HG02981 (cell line): ENCODE data around the gene TRAIP.
"Not testable (repeated sequence)": the region's sequence is repeated elsewhere in the genome, so short reads cannot be mapped to it uniquely, and the experiment has no call there.

Source experiments
- ATAC-seq: cut with Tn5 transposase; IDR thresholded peaks from one replicate; pipeline ENCODE4 v1.9.1; 2021; ENCODE audit warnings: mild to moderate bottlenecking, moderate library complexity; ENCODE audit not compliant: unreplicated experiment

Gene TRAIP

GRCh38 chr3:49792371-49793150, 63.8 kb downstream of the TRAIP start:
- ATAC-seq: no peak

GRCh38 chr3:49791571-49791970, 64.8 kb downstream of the TRAIP start:
- ATAC-seq: no peak

GRCh38 chr3:49790626-49791411, 65.5 kb downstream of the TRAIP start:
- no peak for ATAC-seq

- no peak for ATAC-seq
These were observed 68.3 kb downstream of the TRAIP start for GRCh38 chr3:49788056-49788455.

GRCh38 chr3:49787536-49787935, 68.8 kb downstream of the TRAIP start:
- ATAC-seq: no peak

GRCh38 chr3:49787182-49787464, 69.2 kb downstream of the TRAIP start:
- no peak for ATAC-seq

- peak; percentile 98 for ATAC-seq
These were observed 69.8 kb downstream of the TRAIP start, which contains the start of gene IP6K1 for GRCh38 chr3:49786357-49787181. Gene IP6K1, minus strand, starts transcription at chr3:49786542. Its CDS starts 38,502 bp downstream, at chr3:49748040.

- peak; percentile 46 for ATAC-seq
These were observed 70.6 kb downstream of the TRAIP start for GRCh38 chr3:49785565-49786356.

GRCh38 chr3:49782277-49782676, 74.1 kb downstream of the TRAIP start:
- ATAC-seq: not testable (repeated sequence)

GRCh38 chr3:49781415-49782199, 74.8 kb downstream of the TRAIP start:
- ATAC-seq: no peak

- ATAC-seq: not testable (repeated sequence)
These were observed 75.4 kb downstream of the TRAIP start for GRCh38 chr3:49780975-49781365.

GRCh38 chr3:49780080-49780974, 76.0 kb downstream of the TRAIP start:
- no peak for ATAC-seq

- no peak for ATAC-seq
These were observed 76.8 kb downstream of the TRAIP start for GRCh38 chr3:49779358-49780079.
